Left cardiac atrium (tissue), 4 donors: Measurements from ENCODE around the gene TMEM109. TPM values are rescaled to one million over a fixed set of nuclear protein-coding genes. Genes with fewer than 3 reads are reported as not detected.

ENCODE experiments used
- ATAC-seq, 2 donors: fragments of 200-7000 bp; cut with Tn5 transposase; one replicate each; pipeline ENCODE4 v1.9.1; 2020; ENCODE audit warnings: mild to moderate bottlenecking in 2 of 2, moderate library complexity in 2 of 2
- DNase-seq: peaks from one replicate; pipeline ENCODE4 v3.0.0-alpha.2; 2020
- intact Hi-C, 2 donors: fragments of 100-400 bp; cut with DNase I; formaldehyde crosslinking; loops; one replicate each; pipeline versions ENCODE4 v1.14.1 to v1.15.1; 2022 to 2023
- long read RNA-seq: library from polyadenylated mRNA; unstranded; transcript quantifications from one replicate; pipeline ENCODE4 v2.0.0, GENCODE V29; 2021
- total RNA-seq, 2 donors: library from RNA; stranded (reverse); fragmentation: NEBNext Ultra II Directional; extraction: Animal tissue kit (Norgen Biotek cat#: 25700); gene quantifications; one replicate each; pipeline ENCODE4 v1.2.1, GENCODE V29; 2021
- donor health status: DM: no; HTN: yes; CAD: no.
- donor health status: DM: no; HTN: yes; CAD: no; lungs with severe emphysema.
- donor health status: DM: yes; HTN: yes; CAD: no.
- donor health status: Dilated cardiomyopathy.

TMEM109 gene
- total RNA-seq: 100 to 1,000 TPM in 1 of 2 donors, 10 to 100 TPM in 1; 98.1 to 109 TPM
- long read RNA-seq, transcript TMEM109-201 (4 exons, 2,413 nt): major isoform, 44 of 107 reads
- long read RNA-seq, partial matches to known transcripts: 62 of 107 reads
- long read RNA-seq, other reads (novel, unspliced or antisense): 1 of 107 reads

- DNase-seq (peak; percentile 92), ATAC-seq (peak; percentile 82 to 85)
- intact Hi-C loops: no loop called here
These were observed at the start of gene TMEM109 for GRCh38 chr11:60913793-60914632. TMEM109 (plus strand) TSS chr11:60914158; CDS start chr11:60919694, 5,536 bp downstream.

GRCh38 chr11:60864856-60865513, 49.0 kb upstream of the TMEM109 start:
- intact Hi-C loops: no loop called here
- no peak for DNase-seq
- ATAC-seq: no peak

- DNase-seq: no peak
- intact Hi-C loops: no loop called here
These were observed 46.8 kb upstream of the TMEM109 start, which contains the start of gene ZP1 for GRCh38 chr11:60866911-60867870. ZP1 (plus strand) TSS chr11:60867542; CDS start chr11:60867562, 20 bp downstream.

GRCh38 chr11:60867871-60868681, 45.9 kb upstream of the TMEM109 start:
- intact Hi-C loops: no loop called here
- DNase-seq (no peak), ATAC-seq (no peak)

More at GRCh38 chr11:60866911-60867870, 46.8 kb upstream of the TMEM109 start, which contains the start of gene ZP1:
- no peak for ATAC-seq

GRCh38 chr11:60868682-60869450, 45.1 kb upstream of the TMEM109 start:
- DNase-seq: no peak
- ATAC-seq: no peak
- intact Hi-C loops: no loop called here

- intact Hi-C loops: no loop called here
- DNase-seq (no peak), ATAC-seq (no peak)
These were observed 44.5 kb upstream of the TMEM109 start for GRCh38 chr11:60869451-60869825.

GRCh38 chr11:60870276-60870675, 43.7 kb upstream of the TMEM109 start:
- intact Hi-C loops: no loop called here
- DNase-seq: no peak
- ATAC-seq: no peak

GRCh38 chr11:60870733-60871377, 43.1 kb upstream of the TMEM109 start:
- intact Hi-C loops: no loop called here
- no peak for DNase-seq
- no peak for ATAC-seq

GRCh38 chr11:60871378-60872061, 42.4 kb upstream of the TMEM109 start:
- intact Hi-C loops: no loop called here
- DNase-seq: peak; percentile 51
- peak; percentile 78 to 81 for ATAC-seq

GRCh38 chr11:60872124-60872960, 41.6 kb upstream of the TMEM109 start:
- DNase-seq (peak; percentile 65), ATAC-seq (peak; percentile 77 to 80)
- intact Hi-C loops: no loop called here

GRCh38 chr11:60872961-60873524, 40.9 kb upstream of the TMEM109 start:
- intact Hi-C loops: no loop called here
- DNase-seq (no peak), ATAC-seq (peak; percentile 11 to 45)

GRCh38 chr11:60873533-60873932, 40.4 kb upstream of the TMEM109 start:
- DNase-seq (no peak), ATAC-seq (no peak)
- intact Hi-C loops: no loop called here

- DNase-seq (no peak), ATAC-seq (no peak)
- intact Hi-C loops: no loop called here
These were observed 39.3 kb upstream of the TMEM109 start for GRCh38 chr11:60874421-60875365.
